Measurements from ENCODE around the gene LTBP1.

- TF ChIP-seq CTCF (conservative IDR thresholded peaks at IDR 0.05 in 1 of 2, IDR thresholded peaks at IDR 0.05 in 1 of 2; ENCODE audit: extremely low read depth in 1 of 2, insufficient read depth in 1 of 2, low read depth in 1 of 2, low read length in 2 of 2) (no peak), EZH2 (IDR thresholded peaks at IDR 0.05; ENCODE audit: borderline replicate concordance, low read length) (no peak)
Measured at GRCh38 chr2:32969444-32970162, 22.9 kb downstream of the LTBP1 start.
